IPS-15b (cell line): ENCODE results near the gene TFPI2.

Experiments
- H3K27me3 ChIP-seq: one replicate; pipeline ENCODE4 v1.6.1; 2013; ENCODE audit warnings: low read length; ENCODE audit not compliant: control insufficient read depth, insufficient read depth
- H3K36me3 ChIP-seq: one replicate; pipeline ENCODE4 v1.6.1; 2013; ENCODE audit warnings: low read length; ENCODE audit not compliant: control insufficient read depth, insufficient read depth
- H3K4me1 ChIP-seq: one replicate; pipeline ENCODE4 v1.6.1; 2013; ENCODE audit warnings: mild to moderate bottlenecking, low read length; ENCODE audit not compliant: control insufficient read depth, insufficient read depth
- H3K4me3 ChIP-seq: one replicate; pipeline ENCODE4 v1.5.1; 2013; ENCODE audit warnings: low read depth, low read length
- H3K9ac ChIP-seq: one replicate; pipeline ENCODE4 v1.6.1; 2013; ENCODE audit warnings: low read depth, mild to moderate bottlenecking, low read length
- H3K9me3 ChIP-seq: one replicate; pipeline ENCODE4 v1.6.1; 2013; ENCODE audit warnings: mild to moderate bottlenecking, low read length; ENCODE audit not compliant: control insufficient read depth, insufficient read depth

Gene TFPI2

GRCh38 chr7:93843260-93843659 is 47.3 kb downstream of the TFPI2 start:
- H3K4me3 ChIP-seq, result no peak overlapping the region
- H3K4me1 ChIP-seq, result no peaks in the 10 kb centered on the region
- no peaks in the 10 kb centered on the region for H3K36me3 ChIP-seq
- H3K27me3 ChIP-seq, result no peaks in the 10 kb centered on the region
- no peaks in the 10 kb centered on the region for H3K9me3 ChIP-seq
- no peak overlapping the region for H3K9ac ChIP-seq

DNA sequence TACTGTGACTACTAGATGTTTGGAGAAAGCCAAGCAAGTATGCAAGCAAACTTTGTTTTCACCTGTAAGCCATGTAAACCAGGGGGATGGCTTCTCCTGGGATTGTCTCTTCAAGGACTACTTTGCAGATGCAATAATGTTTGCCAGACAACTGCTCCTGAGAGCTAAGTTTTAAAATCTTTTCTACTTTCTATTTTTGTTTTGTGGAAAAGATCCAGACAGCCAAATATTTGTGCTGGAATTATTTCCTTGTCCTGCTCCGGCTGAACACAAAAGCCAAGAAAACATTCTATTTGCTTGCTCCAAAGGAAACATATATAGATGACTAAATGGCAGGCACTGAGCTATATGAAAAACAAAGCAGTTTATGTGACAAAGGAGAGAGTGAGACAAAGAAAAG is 51.6 kb downstream of the TFPI2 start:
- H3K9ac ChIP-seq, result no peak overlapping the region
- no peaks in the 10 kb centered on the region for H3K4me1 ChIP-seq
- H3K9me3 ChIP-seq, result no peaks in the 10 kb centered on the region
- H3K36me3 ChIP-seq, result no peaks in the 10 kb centered on the region
- H3K4me3 ChIP-seq, result no peak overlapping the region
- no peaks in the 10 kb centered on the region for H3K27me3 ChIP-seq

GRCh38 chr7:93837245-93837644 is 53.3 kb downstream of the TFPI2 start:
- Histone ChIP-seq H3K4me3 (no peak overlapping the region), H3K9me3 (no peaks in the 10 kb centered on the region), H3K4me1 (no peaks in the 10 kb centered on the region), H3K9ac (no peak overlapping the region), H3K27me3 (no peaks in the 10 kb centered on the region), H3K36me3 (no peaks in the 10 kb centered on the region)

DNA sequence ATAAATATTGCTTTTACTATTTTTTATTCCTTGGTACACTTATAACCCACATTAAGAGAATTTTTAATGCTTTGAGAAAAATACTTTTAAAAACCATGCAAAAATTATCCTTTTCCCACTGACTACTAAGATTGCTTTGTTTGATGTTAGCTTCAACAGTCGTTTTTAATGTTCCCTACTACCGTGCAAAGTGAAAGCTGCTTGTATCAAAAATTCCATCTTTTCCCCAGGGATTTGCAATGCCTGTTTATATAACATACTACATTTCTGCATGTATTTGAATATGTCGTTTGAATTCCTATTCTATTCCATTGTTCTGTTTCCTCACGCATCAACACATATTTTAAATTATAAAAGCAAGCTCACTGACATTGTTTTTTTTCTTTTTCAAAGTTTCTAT is 54.4 kb downstream of the TFPI2 start:
- Histone ChIP-seq H3K27me3 (no peaks in the 10 kb centered on the region), H3K4me3 (no peak overlapping the region), H3K9ac (no peak overlapping the region), H3K36me3 (no peaks in the 10 kb centered on the region), H3K4me1 (no peaks in the 10 kb centered on the region), H3K9me3 (no peaks in the 10 kb centered on the region)

DNA sequence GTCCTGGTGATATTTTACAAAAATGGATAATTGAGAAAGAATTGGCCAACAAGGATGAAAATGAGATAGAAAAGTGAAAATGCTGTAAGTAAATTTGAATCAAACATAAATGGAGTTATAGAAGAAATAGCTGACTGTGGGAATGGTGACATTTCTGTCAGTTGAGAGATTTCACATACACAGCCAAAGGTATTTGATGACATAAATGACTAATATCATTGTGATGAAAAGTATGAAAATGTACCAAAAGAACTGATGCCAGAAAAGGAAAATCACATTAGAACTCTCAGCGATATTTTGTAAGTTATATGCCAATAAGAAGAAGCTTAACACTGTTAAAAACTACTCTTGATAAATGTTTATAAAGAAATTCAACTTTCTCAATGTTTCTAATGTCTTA is 54.9 kb downstream of the TFPI2 start:
- no peaks in the 10 kb centered on the region for H3K36me3 ChIP-seq
- H3K4me1 ChIP-seq, result no peaks in the 10 kb centered on the region
- H3K4me3 ChIP-seq, result no peak overlapping the region
- H3K27me3 ChIP-seq, result no peaks in the 10 kb centered on the region
- no peaks in the 10 kb centered on the region for H3K9me3 ChIP-seq
- no peak overlapping the region for H3K9ac ChIP-seq
